IPS-18a (cell line): ENCODE results near the gene ALDOA.
A peak's percentile ranks its signal among the peaks of the same experiment; 100 is the strongest.

Source experiments
- H3K27ac ChIP-seq: one replicate; pipeline ENCODE4 v1.5.1; 2013; ENCODE audit warnings: low read length
- H3K27me3 ChIP-seq: one replicate; pipeline ENCODE4 v1.6.1; 2013; ENCODE audit warnings: mild to moderate bottlenecking, low read length; ENCODE audit not compliant: control insufficient read depth, insufficient read depth
- H3K36me3 ChIP-seq: one replicate; pipeline ENCODE4 v1.6.1; 2013; ENCODE audit warnings: low read depth, low read length; ENCODE audit not compliant: control insufficient read depth
- H3K4me1 ChIP-seq: one replicate; pipeline ENCODE4 v1.6.1; 2013; ENCODE audit warnings: low read depth, low read length; ENCODE audit not compliant: control insufficient read depth
- H3K4me3 ChIP-seq: one replicate; pipeline ENCODE4 v1.5.1; 2013; ENCODE audit warnings: low read length
- H3K9ac ChIP-seq: one replicate; pipeline ENCODE4 v1.6.1; 2013; ENCODE audit warnings: mild to moderate bottlenecking, low read length, moderate library complexity
- H3K9me3 ChIP-seq: one replicate; pipeline ENCODE4 v1.6.1; 2013; ENCODE audit warnings: low read depth, low read length; ENCODE audit not compliant: control insufficient read depth

Gene ALDOA

GRCh38 chr16:30046588-30046987 is 19.0 kb upstream of the ALDOA start:
- Histone ChIP-seq H3K36me3 (no peaks in the 10 kb centered on the region), H3K4me1 (no peaks in the 10 kb centered on the region), H3K27me3 (no peaks in the 10 kb centered on the region)

DNA sequence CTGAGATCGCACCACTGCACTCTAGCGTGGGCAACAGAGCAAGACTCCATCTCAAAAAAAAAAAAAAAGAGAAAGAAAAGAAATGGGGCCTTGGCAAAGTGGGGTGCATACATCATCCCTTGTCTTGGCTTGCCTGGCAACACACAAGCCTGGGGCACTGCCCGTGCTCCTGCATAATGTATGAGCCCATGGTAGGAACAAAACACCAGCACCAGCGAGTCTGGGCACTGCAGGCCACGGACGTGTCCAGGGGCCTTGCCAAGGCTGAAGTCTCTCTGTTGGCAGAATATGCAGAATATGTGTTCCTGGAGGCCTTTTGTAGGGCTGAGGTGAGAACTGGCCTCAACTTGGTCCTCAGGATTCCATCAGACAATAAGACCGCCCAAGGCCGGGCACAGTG is 15.7 kb upstream of the ALDOA start:
- Histone ChIP-seq H3K4me3 (no peak overlapping the region), H3K27me3 (no peaks in the 10 kb centered on the region), H3K9ac (no peak overlapping the region), H3K9me3 (no peaks in the 10 kb centered on the region), H3K4me1 (peaks cover 3% of the 10 kb centered on the region), H3K36me3 (no peaks in the 10 kb centered on the region), H3K27ac (no peak overlapping the region)

More at GRCh38 chr16:30046588-30046987, 19.0 kb upstream of the ALDOA start:
- no peak overlapping the region for H3K4me3 ChIP-seq
- H3K9ac ChIP-seq: no peak overlapping the region
- H3K27ac ChIP-seq: no peak overlapping the region
- H3K9me3 ChIP-seq: no peaks in the 10 kb centered on the region

- H3K4me3 ChIP-seq: no peak overlapping the region
- no peak overlapping the region for H3K9ac ChIP-seq
- H3K9me3 ChIP-seq: no peaks in the 10 kb centered on the region
- no peaks in the 10 kb centered on the region for H3K27me3 ChIP-seq
- H3K27ac ChIP-seq: no peak overlapping the region
- no peaks in the 10 kb centered on the region for H3K36me3 ChIP-seq
- peaks cover 3% of the 10 kb centered on the region for H3K4me1 ChIP-seq
Measured at GRCh38 chr16:30051518-30051917, 14.0 kb upstream of the ALDOA start.

DNA sequence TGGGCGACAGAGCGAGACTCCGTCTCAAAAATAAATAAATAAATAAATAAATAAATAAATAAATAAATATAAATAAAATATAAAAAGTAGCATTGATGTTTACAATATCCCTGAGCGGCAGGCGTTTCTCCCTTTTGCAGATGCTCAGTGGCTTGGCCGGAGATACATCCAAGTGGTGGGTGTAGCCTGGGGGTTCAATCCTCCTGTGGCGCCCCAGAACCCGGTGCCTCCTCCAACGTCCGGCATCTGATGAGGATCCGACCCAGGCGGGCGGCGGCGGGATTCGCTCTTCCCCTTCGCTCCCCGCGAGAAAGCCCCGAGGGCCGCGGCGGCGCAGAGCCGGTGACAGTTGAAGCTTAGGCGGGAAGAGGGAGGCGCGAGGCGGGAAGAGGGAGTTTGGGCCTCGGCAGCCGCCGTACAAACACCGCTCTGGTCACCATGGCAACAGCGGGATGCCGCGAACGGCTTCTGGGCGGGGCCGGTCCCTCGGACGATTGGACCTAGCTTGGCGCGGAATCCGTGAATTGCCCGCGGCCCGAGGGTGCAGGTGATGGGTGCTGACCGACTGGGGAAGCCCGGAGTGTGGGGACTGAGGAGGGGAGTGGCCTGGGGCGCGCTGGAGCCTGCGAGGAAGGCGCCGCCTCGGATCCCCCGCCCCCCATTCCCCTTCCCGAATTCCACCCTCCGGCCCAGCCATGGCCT is 12.7 kb upstream of the ALDOA start:
- peak overlapping the region; percentile 84 for H3K4me3 ChIP-seq
- no peaks in the 10 kb centered on the region for H3K9me3 ChIP-seq
- peaks cover 3% of the 10 kb centered on the region for H3K4me1 ChIP-seq
- H3K9ac ChIP-seq: peak overlapping the region; percentile 61
- H3K36me3 ChIP-seq: no peaks in the 10 kb centered on the region
- no peak overlapping the region for H3K27ac ChIP-seq
- no peaks in the 10 kb centered on the region for H3K27me3 ChIP-seq

DNA sequence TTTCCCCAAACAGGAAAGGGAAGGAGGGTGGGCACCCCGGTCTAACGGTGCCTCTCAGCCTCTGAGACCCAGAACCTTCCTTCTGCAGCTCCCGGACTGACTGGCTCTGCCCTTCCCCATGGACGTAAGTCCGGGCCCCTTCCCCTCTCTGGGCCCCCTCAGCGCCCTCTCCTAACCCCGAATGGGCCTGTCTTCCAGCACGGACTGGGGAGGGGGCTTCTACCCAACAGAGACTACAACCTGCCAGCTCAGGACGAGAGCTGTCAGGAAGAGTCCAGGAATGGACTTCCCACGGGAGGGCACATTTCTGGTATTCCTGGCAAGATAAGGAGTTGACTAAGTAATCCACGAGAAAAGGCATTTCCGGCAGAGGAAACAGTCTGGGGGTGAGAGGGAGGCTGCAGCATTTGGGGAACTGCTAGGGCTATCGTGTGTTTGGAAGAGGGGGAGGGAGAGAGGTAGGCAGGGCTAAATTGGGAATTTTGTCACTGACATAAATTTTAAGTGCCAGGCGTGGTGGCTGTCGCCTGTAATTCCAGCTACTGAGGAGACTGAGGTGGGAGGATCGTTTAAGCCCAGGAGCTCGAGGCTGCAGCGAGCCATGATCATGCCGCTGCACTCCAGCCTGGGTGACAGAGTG is 12.1 kb upstream of the ALDOA start:
- Histone ChIP-seq H3K9me3 (no peaks in the 10 kb centered on the region), H3K4me1 (peaks cover 3% of the 10 kb centered on the region), H3K9ac (peak overlapping the region; percentile 61), H3K27me3 (no peaks in the 10 kb centered on the region), H3K4me3 (peak overlapping the region; percentile 84), H3K36me3 (no peaks in the 10 kb centered on the region), H3K27ac (no peak overlapping the region)

DNA sequence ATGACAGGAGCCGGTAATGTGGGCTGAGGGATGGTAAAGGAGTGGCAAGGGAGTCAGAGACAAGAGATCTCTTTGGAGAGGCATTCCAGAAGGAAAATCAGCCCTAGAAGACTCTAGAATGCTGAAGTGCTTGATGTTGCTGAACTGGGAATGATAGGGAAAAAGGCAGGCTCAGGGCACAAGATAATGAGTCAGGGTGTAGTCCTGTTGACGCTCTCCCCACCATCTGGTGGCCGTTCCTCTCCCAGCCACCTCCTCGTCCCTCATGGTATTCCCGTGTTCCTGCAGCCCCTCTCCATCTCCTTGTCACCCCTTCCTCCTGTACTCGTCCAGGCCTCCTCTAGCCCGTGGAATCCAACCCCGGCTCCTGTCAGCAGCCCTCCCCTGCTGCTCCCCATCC is 11.1 kb upstream of the ALDOA start:
- no peak overlapping the region for H3K4me3 ChIP-seq

GRCh38 chr16:30054959-30055553 is 10.5 kb upstream of the ALDOA start:
- Histone ChIP-seq H3K4me3 (no peak overlapping the region), H3K36me3 (no peaks in the 10 kb centered on the region), H3K27me3 (no peaks in the 10 kb centered on the region), H3K27ac (no peak overlapping the region), H3K9ac (no peak overlapping the region), H3K9me3 (no peaks in the 10 kb centered on the region), H3K4me1 (peaks cover 3% of the 10 kb centered on the region)

More for the DNA sequence above, 11.1 kb upstream of the ALDOA start:
- H3K27ac ChIP-seq: no peak overlapping the region
- no peak overlapping the region for H3K9ac ChIP-seq
- peaks cover 3% of the 10 kb centered on the region for H3K4me1 ChIP-seq
- H3K27me3 ChIP-seq: no peaks in the 10 kb centered on the region
- no peaks in the 10 kb centered on the region for H3K36me3 ChIP-seq
- H3K9me3 ChIP-seq: no peaks in the 10 kb centered on the region

GRCh38 chr16:30060346-30060745 is 5.2 kb upstream of the ALDOA start:
- peaks cover 10% of the 10 kb centered on the region for H3K4me1 ChIP-seq
- no peak overlapping the region for H3K27ac ChIP-seq
- H3K9me3 ChIP-seq: no peaks in the 10 kb centered on the region
- no peaks in the 10 kb centered on the region for H3K27me3 ChIP-seq
- H3K9ac ChIP-seq: no peak overlapping the region
- no peaks in the 10 kb centered on the region for H3K36me3 ChIP-seq
- H3K4me3 ChIP-seq: no peak overlapping the region

DNA sequence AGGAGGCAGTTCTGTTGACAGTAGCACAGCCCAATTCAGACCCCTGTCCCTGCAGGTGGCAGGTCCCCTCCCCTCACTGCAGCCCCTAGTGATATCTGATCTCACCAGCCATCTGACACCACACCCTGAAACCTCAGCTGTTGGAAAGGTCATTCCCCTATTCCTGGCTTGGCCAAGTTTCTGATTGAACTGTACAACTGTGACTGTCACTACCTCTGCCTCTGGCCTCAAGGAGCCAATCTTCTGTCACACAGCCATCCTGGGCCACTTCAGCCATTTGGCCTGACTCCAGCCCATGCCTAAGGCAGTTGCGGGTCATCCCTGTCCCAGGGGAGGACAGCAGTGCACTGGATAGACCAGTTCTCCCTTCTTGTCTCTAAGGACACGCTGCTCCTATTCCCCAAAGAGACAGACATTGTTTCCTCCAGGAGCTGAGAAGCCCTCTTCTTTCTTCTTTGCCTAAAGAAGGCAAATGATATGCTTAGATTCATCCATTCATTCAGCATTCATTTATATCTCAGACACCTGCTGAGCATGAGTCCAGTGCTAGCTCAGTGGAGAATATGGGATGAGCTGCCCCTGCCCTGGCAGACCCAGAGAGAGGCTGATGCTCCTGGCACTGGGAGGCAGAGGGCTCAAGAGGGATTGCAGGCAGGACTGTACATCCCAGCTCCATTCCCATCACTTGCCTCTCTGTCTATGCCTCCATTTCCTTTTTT is 4.6 kb upstream of the ALDOA start:
- H3K27me3 ChIP-seq: no peaks in the 10 kb centered on the region
- peaks cover 10% of the 10 kb centered on the region for H3K4me1 ChIP-seq
- no peak overlapping the region for H3K4me3 ChIP-seq
- H3K36me3 ChIP-seq: no peaks in the 10 kb centered on the region
- no peak overlapping the region for H3K9ac ChIP-seq
- no peak overlapping the region for H3K27ac ChIP-seq
- H3K9me3 ChIP-seq: no peaks in the 10 kb centered on the region

GRCh38 chr16:30063278-30063892 is 2.2 kb upstream of the ALDOA start:
- peak overlapping the region; percentile 97 for H3K4me3 ChIP-seq
- peak overlapping the region; percentile 85 for H3K9ac ChIP-seq
- H3K4me1 ChIP-seq: peaks cover 17% of the 10 kb centered on the region
- H3K36me3 ChIP-seq: peaks cover 16% of the 10 kb centered on the region
- no peaks in the 10 kb centered on the region for H3K9me3 ChIP-seq
- no peak overlapping the region for H3K27ac ChIP-seq
- no peaks in the 10 kb centered on the region for H3K27me3 ChIP-seq
